Inflammatory macrophage (primary cell): ENCODE data around the gene DHCR7.

ENCODE experiments used
- DNase-seq, 2 donors: peaks; one replicate each; pipeline ENCODE4 v3.0.0-alpha.2; 2020 to 2022
- total RNA-seq, 18 experiments: gene quantifications; one replicate each; lab custom pipeline; 2026; ENCODE audit warnings: mixed read lengths in 6 of 18, inconsistent platforms in 2 of 18; lab: John Stamatoyannopoulos, UW

The DHCR7 gene, protein sequence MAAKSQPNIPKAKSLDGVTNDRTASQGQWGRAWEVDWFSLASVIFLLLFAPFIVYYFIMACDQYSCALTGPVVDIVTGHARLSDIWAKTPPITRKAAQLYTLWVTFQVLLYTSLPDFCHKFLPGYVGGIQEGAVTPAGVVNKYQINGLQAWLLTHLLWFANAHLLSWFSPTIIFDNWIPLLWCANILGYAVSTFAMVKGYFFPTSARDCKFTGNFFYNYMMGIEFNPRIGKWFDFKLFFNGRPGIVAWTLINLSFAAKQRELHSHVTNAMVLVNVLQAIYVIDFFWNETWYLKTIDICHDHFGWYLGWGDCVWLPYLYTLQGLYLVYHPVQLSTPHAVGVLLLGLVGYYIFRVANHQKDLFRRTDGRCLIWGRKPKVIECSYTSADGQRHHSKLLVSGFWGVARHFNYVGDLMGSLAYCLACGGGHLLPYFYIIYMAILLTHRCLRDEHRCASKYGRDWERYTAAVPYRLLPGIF
- total RNA-seq = 5.1 to 99.0 (median 33.6) reads per million in 18 experiments

DNA sequence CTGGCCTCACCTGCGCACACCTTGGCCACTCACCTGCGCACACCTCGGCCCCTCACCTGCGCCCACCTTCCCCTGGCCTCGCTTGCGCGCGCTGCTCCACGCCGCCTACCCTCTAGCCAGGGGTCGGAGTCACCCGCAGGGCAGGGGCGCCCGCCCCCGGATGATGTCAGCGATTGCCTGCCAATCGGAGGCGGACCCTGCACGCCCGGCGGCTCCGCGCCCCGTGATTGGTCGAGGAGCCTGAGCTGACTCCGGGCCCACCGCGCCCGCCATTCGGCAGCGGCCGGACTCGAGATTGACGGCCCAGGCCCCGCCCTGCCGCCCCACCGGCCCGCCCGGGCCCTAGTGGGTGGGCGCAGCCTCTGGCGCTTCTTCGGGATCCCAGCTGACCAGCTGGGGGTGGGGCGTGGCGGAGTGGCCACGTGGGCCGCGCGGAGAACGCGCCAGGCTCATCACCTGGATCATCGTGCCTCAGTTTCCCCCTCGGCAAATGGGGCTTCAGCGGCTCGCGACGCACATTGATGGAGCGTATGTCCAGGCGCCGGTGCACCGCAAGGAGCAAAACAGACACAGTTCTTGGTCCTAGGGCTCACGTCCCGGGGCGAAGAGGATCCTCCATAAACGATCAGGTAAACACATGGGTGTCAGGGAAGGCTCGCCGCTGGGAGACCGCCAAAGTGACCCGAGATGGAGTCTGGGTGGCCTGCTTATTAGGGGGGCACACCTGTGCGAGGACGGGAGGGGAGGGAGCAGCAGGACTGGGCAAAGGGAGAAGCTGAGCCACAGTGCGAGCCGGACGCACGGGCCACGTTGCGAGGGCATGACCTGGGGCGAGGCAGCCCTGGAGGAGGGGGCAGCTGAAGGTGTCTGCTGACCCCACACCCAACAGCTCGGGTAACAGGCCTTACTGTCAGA is at the start of gene DHCR7:
Gene DHCR7, minus strand, starts transcription at position 137 of the 915 bp plus-strand sequence. CDS start 3,441 bp downstream, outside the sequence.
- DNase-seq = peak; percentile 92

DNA sequence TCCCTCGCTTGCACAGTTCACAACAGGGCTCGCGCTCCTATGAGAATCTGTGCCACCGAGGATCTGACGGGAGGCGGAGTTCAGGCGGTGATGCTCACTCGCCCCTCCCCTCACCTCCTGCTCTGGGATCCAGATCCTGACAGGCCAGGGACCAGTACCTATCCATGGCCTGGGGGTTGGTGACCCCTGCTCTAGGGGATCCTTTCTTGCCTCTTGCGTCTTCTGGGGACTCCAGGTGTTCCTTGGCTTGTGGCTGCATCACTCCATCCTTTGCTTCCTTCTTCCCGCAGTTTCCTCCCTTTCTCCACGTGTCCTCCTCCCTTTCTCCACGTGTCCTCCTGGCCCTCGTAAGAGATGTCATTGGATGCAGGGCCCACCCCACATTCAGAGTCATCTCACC is 48.2 kb upstream of the DHCR7 start:
- no peak for DNase-seq

DNA sequence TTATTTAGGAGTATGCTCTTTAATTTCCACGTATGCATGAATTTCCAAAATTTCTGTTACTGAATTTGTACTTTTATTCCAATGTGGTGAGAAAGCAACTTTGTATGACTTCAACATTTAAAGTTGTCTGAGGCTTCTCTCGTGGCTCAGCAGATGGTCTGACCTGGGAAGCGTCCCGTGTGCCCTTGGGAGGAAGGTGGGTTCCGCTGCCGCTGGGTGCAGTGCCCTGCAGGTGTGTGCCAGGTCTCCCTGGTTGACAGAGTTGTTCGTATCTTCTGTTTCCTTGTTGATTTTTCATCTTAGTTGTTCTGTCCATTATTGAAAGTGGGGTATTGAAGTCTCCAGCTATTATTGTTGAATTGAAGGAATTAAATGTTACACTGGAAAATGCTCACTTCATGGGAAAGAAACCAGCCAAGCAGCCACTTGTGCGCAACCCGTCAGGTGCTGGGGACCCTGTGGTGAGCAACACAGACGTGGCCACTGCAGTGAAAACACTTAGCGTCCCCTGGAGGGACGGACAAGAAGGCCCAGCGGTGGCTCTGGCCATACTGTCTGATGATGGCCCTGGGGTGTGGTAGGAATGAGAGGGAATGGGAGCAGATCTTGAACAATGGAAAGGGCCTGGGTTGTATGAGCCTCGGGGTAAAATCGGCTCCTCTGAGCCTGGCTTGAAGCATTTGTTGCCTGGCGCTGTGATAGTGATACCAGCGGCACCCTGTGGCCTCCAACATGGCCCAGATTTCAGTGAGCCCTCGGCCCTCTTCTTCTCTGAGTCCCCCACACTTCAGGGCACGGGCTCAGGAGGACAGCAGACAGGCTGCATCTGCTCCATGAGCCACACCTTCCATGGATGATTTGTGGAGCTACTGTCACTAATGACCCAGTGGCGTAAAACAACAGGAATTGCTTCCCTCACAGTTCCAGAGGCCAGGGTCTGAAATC is 47.4 kb upstream of the DHCR7 start:
- no peak for DNase-seq

GRCh38 chr11:71491940-71492339 is 43.7 kb upstream of the DHCR7 start:
- peak in 1 of 2 donors; percentile 52 for DNase-seq

DNA sequence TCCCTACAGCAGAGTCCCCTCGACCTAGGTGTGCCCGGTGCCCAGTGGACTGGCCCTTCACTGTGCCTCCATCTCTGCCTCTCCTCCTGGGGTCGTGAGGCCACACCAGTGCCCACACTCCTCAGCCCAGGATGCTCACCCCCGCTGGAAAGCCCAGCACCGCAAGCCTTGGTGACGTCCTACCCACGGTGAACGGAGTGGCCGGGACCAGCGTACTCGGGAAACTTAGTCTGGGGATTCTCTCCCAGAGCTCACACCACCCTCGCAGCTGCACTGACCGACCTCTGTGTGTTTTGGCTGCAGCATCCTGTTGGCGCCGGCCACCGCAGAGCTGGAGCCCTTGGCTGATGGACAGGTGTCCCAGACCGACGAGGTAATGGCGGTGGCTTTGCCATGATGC is 43.3 kb upstream of the DHCR7 start:
- no peak for DNase-seq

GRCh38 chr11:71490731-71491390 is 42.7 kb upstream of the DHCR7 start:
- DNase-seq = no peak

DNA sequence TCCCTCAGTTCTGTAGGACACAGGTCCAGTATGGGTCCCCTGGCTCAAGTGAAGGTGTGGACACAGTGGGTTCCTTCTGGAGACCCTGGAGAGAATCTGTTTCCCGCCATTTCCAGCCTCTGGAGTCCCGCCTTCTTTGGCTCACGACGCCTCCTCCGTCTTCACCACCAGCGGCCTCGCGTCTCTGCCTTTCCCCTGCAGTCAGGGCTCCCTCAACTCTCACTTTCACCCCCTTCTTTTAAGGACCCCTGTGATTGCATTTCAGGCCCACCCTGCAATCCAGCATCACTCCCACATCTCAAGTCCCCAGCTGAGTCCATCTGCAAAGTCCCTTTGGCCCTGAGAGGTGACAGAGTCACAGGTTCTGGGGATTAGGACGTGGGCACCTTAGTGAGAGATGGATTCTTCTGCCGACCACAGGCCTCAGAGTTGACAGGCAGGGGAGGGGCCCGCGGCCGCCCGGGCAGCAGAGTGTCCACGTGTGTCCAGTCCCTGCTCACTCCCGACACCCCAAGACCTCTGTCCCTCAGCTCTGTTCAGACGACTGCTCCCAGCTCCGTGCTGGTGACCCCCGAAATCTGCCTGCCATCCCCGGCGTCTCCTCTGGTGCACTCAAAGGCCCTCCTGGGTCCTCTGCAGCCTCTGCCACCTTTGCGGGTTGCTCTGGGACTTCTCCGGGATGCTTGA is 42.0 kb upstream of the DHCR7 start:
- no peak for DNase-seq

- DNase-seq = no peak
Measured at GRCh38 chr11:71489311-71490043, 41.3 kb upstream of the DHCR7 start.

GRCh38 chr11:71488681-71489270 is 40.6 kb upstream of the DHCR7 start:
- DNase-seq = no peak

- DNase-seq = no peak
Measured at GRCh38 chr11:71486320-71486719, 38.1 kb upstream of the DHCR7 start.

GRCh38 chr11:71485466-71485865 is 37.3 kb upstream of the DHCR7 start:
- DNase-seq = no peak

DNA sequence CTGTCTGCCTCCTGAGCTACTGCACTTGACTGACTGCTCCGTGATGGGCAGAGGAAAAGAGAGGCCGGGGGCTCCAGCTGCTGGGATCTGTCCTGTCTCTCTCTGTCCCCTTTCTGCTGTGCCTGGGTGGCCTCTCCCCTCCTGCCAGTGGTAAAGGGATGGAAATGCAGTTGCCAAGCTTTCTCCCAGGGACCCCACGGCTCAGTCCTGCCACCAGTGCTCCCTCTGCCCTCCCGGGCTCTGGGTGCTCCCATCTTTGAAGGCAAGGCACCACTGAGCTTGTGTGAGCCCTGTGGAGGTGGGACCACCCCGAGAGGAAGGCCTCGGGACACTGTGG is 36.8 kb upstream of the DHCR7 start:
- DNase-seq = no peak

DNA sequence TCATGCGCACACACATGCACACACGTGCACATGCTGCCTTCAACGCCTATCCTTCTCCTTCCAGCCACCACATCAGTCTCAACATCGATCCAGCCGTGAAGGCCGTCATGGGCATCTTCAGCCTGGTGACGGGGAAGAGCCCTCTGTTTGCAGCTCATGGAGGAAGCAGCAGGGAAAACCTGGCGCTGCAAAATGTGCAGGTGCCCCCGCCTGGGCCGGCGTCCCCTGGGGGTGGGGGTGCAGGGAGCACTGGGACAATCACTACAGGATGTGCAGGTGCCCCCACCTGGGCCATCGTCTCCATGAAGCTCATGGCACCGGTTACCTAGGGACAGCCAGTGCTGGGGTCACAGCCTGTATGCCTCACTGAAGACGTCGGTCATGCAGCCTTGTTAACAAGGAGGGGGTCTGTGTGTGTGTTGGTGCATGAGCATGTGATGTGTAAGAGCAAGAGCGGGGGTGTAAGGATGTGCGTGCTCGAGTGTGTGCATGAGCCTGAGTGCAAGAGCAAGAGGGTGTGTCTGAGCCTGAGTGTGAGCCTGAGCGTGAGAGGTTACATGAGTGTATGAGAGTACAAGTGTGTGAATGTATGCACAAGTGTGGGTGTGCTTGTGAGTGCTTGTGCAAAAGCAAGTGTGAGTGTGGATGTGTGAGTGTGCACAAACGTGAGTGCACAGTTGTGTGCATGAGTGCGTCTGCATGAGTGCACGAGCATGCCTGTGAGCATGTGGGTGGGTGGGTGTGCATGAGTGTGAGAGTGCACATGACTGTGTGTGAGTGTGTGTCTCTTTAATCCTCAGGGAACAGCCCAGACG is 36.3 kb upstream of the DHCR7 start:
- DNase-seq = no peak

- DNase-seq = no peak
Measured at GRCh38 chr11:71483692-71484091, 35.5 kb upstream of the DHCR7 start.

DNA sequence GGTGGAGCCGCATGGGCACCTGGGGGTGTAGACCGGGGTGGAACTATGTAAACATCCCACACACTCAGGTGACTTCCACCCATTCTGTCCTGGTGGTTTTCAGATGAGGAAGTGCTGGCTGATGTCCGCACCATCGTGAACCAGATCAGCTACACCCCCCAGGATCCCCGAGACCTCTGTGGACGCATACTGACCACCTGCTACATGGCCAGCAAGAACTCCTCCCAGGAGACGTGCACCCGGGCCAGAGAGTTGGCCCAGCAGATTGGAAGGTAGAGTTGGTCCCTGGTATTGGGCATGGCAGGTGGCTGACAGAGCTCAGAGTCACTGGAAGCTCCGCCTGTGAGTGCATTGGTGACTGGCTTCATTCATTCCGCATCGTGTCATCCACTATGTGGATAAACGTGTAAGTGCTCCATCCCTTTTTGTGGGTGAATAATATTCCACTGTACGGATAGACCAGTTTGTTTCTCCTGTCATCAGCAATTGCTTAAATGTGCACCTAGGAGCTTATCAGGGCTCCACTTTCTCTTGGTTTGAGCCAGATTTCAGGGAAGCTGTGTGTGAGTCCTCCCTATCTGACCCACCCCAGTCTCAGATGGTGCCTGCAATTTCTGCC is 34.7 kb upstream of the DHCR7 start:
- no peak for DNase-seq

DNA sequence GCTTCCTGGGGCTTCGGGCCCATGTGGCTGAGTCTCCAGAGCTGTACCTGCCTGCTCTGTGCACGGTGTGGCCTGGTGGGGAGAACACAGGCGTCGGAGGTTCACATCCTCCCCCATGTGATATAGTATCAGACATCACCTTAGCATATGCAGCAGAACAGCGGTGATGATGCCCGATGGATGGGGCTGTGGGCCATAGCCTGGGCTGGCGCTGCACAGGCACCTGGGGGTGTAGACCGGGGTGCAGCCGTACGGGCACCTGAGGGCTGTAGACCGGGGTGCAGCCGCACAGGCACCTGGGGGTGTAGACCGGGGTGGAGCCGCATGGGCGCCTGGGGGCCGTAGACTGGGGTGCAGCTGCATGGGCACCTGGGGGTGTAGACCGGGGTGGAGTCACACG is 34.0 kb upstream of the DHCR7 start:
- no peak for DNase-seq

DNA sequence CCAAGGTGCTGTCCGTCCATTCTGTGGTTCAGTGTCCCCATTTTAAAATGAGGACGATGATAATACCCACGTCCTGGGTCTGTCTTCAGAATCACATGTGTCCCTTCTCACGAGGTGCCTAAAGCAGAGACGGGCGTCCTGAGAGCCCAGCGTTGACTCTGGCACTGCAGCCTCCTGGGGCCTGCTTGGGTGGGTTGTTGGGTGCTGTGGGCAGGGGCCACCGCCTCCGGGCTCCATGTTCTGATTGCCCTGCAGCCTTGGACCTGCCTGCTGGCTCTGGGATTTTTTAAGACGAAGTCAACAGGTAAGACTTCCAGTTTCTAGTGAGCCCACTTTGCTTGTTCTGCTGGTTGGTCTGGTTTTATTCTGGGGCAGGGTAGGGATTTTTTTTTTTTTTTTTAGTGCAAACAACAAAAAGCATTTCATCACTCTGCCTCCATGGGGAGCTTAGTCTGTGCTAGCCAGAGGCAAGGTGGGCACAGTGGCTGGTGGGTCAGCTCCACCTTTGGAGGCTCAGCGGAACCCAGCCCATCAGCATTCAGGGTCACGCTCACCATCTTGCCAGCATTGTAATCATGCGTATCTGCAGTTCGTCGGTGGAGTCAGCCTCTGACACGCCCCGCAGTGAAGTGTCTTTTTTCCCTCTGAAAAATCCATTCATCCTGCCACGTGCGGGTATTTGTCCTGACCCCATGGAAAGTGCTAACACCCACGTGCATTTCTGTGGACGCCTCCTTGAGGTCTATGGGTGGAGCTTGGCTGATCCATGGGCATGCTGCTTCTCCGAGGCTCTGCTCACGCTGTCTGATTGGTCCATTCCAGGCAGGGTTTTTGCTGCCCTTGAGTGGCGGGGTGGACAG is 33.1 kb upstream of the DHCR7 start:
- no peak for DNase-seq

DNA sequence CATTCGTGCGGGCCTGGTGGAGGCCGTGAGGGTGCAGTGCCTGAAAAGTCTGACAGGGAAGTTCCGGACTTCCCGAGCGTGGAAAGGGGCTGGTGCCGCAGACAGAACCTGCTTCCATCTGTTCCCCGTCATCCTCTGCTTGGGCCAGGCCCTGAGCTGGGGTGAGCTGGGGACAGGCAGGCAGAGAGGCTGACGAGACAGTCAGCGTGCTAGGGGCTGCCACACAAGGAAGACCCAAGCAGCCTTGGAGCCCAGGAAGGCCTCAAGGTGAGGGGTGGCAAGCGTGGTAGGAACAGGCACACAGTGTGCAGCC is 30.3 kb upstream of the DHCR7 start:
- no peak for DNase-seq
